NT2/D1 (cell line): Measurements from ENCODE around the gene SEPTIN7.

Source experiments
- YY1 ChIP-seq: IDR thresholded peaks from 2 replicates; pipeline ENCODE4 v1.6.1; 2011; ENCODE audit not compliant: insufficient read length, insufficient read depth
- ZNF274 ChIP-seq: IDR thresholded peaks from 2 replicates; pipeline ENCODE4 v1.6.1; 2011; ENCODE audit warnings: mild to moderate bottlenecking, low read depth, low read length

DNA sequence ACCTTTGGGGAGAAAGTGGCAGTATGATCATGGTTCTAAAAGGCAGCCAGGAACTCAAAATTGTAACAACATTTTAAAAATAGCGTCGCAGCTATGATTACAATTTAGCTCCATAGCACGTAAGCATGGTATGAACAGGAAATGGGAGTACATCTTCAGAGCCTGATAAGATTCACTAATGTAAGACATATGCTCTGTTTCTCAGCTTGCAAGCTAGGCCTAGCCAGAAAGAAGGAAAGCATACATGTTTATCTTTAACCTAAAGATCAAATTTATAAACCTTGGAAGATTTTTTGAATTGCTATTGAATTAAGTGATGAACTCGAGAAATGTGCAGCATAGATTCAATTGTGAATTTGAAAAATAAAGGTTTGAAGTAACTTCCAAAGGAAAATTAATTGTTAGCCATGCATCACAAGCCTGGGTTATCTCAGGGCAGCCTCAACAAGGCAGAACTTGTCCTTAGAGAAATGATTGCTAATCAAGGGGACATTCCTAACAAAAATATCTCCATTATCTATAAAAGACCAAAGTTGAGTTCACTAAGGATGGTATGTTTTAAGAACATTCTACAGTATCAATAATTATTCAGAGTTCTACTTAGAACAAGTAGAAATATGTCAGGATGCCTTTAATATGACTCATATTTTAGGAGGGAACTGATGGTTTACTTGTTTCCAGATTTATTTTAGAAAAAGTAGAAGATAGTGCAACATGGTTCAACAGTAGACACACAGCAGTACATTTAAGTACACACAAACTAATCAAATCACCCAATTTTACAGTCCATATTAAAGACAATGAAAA lies 38.8 kb upstream of the SEPTIN7 start:
- TF ChIP-seq YY1 (no peak), ZNF274 (no peak)
